8988T (cell line): ENCODE results near the gene HEATR9.

Source experiments
- DNase-seq: peaks from one replicate; pipeline ENCODE4 v3.0.0; 2011

Gene HEATR9

DNA sequence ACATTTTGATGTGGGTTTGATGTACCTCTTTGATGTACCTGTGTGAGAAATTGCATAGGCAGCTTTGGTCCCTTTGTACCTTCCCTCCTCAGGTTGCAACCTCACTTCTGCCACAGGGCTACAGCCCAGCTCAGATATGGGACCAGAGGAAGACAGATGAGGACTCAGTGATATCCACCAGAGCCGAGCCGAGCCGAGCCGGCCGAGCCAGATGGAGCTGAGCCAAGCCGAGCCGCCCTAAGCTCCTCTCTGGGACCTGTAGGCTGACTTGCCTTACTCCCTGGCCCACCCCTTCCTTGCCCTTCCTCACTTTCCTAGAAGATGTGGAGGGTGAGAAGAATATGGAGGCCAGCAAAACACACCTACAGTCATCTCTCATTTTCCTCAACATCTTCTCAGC lies 3.8 kb downstream of the HEATR9 start:
- no peak for DNase-seq

DNA sequence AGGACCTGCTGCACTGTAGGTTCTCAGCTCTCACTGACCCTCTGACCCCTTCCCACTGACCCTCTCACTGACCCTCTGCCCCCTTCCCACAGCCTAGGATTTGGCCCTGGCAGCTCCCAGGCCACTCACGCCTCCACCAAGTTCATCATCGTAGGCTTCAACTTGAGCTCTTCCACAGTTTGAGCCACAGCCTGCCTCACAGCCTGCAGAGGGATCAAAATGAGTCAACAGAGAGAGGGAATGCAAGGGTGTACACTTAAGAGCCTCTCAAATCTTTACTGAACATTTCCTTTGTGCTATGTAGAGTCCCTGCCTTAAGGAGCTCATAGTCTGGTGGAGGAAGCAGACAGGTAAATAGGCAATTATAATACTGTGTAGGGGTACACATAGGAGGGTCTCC lies 12.1 kb downstream of the HEATR9 start:
- no peak for DNase-seq

DNA sequence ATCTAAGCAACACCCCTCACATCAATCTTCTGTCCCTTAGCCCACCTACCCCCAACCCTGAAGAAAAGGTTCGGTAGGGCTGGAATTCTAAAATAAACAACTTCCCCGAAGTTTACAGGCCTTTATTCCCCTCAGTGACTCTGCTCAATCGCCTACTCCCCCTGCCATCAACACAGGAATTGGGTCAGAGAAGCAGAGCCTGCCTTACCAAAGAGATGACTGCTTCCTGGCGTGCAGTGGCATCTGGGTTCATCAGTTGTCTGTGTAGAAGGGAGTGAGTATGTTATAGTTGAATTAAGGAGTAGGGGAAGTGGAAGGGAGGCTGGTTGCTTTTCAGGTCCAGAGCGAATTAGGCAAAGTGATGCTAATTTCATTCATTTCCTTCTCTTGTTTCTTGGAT lies 12.7 kb downstream of the HEATR9 start:
- DNase-seq: no peak

DNA sequence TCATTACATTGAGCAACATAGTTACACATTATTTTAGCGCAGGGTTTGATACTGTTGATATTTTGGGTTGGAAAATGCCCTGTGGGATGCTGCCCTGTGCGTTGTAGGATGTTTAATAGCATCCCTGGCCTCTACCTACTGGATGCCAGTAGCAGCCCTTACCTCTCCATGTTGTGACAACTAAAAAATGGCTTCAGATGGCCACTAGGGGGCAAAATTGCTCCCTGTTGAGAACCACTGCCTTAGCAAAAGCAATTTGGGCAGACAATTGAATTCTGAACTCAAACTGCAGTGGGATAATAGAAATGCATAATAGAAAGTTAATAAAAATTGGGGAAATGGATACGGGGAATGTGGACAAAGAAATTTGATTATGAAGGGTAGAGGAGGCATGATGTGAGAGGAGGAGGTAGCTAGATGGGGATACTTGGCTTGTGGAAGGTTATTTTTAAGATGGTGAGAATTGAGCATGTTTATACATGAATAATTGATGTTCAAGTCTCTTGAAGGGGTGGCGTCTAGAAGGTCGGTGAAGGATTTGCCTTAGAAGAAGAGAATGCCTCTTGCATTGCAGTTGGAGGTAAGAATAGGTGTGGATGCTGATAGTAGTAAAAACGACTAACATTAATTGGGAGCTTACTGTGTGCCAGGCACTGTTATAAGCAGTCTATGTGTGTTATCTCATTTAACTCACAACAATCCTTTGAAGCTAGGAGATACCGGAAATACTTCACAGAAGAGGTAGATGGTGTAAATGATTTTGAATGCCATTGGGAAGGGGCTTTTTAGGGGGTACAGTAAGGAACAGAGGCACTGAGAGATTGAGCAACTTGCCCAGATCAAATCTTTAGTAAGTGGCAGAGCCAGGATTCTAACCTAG lies 19.0 kb downstream of the HEATR9 start:
- no peak for DNase-seq

DNA sequence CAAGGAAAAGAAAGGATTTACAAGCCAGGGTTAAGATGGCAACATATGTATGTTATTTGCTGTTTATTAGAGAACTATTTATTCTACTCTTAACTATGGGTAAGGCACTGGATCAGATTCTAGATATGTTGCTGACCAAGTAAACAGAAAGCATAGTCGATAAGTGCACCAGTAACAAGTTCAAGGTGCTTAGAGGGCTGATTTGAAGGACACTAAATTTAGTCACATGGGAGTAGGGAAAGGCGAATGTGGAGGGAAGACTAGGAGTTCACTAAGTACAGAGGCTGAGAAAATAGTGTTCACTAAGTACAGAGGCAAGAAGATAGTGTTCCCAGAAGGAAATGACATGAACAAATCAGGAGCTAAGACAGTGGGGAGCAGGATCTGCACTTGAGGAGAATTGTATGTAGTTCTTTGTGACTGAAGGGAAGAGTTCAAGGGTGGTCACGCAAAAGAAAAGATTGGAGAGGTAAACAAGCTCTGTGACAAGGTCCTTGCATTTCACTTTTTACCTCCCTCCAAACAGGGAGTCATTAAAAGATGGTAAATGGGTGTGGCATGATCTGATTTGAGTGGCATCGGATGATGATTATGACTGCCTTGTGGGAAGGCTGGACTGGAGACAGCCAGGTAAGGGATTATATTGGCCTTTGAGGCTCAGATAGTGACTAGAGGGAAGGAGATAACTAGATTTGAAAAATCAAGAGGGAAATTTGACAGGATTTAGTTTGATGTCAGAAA lies 20.9 kb downstream of the HEATR9 start:
- DNase-seq: no peak

DNA sequence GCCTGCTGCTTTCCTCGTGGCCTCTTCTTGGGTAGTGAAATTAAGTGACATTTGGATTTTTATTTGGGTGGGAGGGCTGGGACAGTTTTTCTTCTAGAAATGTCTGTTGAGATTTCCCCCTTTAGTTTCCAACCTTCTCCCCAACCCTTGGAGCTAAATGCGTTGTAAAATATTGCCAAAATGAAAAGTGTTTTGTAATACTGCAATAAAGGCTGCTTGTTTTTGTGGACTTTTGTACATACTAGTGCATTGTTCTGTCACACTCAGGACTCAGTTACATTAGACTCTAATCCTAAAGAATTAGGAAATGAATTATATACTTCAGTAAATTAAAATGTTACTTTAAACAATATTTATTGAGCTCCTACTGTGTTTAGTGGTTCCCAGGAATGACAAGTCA lies 21.7 kb downstream of the HEATR9 start:
- DNase-seq: no peak

DNA sequence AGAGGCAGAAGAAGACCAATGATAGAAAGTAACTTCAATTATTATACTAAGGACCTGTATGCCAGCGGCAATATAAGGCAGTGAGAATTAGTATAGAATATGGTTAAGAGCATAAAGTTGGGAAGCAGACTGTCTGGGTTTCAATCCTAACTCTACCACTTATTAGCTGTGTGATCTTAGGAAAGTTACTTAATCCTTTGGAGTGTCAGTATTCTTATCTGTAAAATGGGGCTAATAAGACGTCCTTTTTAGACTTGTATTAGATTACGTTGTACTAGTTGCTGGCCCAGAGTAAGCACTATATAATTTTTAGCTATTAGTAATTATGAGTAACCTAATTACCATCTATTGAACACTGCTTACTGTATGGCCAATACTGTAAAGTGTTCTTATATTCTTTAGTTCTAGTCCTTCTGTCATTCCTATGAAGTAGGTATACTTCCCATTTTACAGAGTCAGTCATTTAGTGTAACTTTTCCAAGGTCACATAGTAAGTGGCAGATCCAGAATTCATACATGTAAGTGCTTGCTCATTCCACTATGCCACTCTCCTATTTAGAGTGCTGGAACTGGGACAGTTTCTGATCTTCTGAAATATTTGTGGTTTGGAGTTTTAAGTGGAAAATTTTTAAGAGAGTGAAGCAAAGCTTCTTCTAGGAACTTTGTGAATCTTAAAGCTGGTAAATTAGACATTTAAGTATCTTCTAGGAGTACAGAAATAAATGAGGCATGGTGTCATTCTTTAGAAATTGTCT lies 22.5 kb downstream of the HEATR9 start:
- DNase-seq: no peak

DNA sequence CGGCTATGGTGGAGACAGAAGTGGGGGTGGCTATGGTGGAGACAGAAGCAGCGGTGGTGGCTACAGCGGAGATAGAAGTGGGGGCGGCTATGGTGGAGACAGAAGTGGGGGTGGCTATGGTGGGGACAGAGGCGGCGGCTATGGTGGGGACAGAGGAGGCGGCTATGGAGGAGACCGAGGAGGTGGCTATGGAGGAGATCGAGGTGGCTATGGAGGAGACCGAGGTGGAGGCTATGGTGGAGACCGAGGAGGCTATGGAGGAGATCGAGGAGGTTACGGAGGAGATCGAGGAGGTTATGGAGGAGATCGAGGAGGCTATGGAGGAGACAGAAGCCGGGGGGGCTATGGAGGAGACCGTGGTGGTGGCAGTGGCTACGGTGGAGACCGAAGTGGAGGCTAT lies 24.1 kb downstream of the HEATR9 start:
- no peak for DNase-seq

DNA sequence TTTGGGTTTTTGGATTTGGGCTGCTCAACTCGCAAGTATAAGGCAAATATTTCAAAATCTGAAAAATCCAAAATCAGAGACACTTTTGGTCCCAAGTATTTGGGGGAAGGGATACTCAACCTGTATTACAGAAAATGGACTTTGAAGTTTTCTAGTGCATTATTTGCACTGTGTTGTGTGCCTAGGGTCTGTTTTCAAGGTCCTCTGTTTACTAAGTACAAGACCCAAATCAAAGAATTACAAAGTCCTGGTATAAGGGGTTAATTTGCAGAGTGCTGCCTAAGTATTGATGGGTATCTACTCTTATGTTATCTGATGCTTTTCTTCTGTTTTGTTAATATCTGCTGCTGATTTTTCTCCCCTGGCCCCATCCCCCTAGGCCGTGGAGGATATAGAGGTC lies 25.0 kb downstream of the HEATR9 start:
- DNase-seq: no peak

DNA sequence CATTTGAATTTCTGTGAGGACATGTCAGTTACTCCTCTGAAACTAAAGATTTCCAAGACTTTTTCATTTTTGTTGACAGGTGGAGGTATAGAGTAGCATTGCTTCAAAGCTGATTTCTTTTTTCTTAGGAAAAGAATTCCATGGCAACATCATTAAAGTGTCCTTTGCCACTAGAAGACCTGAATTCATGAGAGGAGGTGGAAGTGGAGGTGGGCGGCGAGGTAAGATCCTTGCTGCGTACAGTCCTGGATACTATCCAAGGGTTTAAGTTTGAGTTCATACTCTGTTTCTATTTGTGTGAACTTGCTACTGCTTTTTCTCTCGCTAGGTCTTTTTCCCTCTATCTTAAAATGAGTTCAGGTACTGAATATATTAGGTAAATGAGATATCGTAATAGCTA lies 26.5 kb downstream of the HEATR9 start:
- no peak for DNase-seq

DNA sequence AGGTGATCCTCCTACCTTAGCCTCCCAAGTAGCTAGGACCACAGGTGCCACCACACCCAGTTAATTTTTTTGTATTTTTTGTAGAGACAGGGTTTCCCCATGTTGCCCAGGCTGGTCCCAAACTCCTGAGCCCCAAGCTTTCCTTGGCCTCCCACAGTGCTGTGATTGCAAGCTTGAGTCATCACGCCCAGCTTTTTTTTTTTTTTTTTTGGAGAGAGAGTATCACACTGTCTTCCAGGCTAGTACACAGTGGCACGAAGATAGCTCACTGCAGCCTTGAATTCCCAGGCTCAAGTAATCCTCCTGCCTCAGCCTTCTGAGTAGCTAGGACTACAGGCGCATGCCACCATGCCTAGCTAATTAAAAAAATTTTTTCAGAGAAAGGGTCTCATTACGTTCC lies 27.2 kb downstream of the HEATR9 start:
- DNase-seq: no peak

DNA sequence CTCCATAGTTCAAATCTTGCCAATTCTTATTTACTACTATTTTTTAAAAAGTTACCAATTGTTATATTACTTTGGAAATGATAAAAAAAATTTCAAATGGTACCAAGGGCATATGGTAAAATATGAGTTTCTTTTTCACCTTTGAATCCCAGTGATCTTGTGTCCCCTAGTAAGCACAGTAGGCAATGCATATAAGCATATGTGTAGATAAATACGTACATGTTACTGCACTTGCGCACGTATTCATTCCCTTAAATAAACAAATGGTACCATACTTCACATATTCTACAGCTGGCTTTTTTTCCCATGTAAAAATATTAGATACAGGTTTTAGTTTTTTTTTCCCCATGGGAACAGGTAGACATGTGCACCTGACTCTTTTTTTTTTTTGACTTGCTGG lies 27.6 kb downstream of the HEATR9 start:
- DNase-seq: no peak

DNA sequence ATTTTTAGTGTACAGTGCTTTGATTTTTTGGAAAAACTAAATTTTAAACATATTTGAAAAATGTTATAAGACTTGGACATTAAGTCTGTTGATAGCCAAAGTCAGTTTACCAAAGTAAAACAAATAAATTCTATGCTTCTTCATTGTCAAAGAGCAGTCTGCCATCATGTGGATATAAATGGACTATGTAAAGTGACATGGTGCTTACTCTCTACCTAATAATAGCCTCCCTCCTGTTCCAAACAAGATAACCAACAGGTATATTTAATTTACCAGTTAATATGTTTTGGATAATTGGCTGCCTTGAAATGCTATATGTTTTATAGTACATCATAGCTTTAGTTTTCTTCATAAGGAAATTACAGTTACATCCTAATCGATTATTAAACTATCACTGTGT lies 43.5 kb downstream of the HEATR9 start:
- DNase-seq: no peak

DNA sequence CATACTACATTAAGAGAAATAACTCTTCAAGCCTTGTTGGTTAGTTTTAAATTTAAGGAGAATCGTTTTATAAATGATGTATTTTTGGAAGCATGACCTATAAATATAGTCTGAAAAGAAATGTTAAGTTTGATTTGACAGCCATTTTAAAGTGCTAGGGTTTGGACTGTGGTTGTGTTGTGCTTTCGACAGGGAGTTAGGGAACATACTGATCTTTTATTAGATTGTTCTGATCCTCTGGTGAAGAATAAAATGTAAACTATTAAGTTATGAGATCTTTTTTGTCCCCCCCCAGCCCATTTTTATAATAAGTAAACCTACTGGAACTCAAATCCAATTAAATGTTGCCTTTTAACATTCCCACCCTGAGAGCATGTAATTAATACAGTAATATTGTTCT lies 47.4 kb downstream of the HEATR9 start:
- DNase-seq: no peak

DNA sequence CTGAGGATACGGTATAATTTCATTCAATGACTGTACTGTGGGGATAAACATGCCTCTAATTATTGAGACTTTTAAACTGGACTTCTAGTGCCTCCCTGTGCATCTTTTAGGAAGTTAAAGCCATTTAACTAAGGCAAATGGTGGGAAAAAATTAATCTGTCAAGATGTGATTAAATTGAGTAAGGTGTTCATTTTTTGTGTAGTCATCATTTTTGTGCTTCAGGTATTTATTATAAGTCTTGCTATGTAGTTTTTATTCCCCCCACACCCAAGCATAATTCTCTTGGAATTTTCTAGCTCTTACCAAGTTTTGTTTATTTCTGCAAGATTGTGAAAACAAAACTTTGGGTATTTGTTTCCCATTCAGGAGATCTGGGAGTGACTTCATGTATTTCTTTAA lies 49.2 kb downstream of the HEATR9 start:
- no peak for DNase-seq

DNA sequence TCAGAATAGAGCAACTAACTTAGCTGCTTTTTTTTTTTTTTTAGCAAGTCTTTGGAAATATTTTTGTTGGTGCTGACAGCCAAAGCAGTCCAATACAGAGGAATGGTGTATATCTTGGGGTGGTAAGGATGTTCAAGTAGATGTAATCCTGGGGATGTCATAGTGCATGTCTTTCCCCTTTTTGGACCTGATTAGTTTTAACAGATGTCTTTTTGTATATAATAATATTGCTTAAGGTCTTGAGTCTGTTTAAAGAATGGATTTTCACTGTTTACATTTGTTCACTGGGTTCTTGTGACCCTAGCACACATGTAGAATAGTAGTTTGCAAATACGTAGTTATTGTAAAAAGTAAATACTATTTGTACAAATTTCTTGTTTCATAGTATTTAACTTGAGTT lies 51.5 kb downstream of the HEATR9 start:
- no peak for DNase-seq

DNA sequence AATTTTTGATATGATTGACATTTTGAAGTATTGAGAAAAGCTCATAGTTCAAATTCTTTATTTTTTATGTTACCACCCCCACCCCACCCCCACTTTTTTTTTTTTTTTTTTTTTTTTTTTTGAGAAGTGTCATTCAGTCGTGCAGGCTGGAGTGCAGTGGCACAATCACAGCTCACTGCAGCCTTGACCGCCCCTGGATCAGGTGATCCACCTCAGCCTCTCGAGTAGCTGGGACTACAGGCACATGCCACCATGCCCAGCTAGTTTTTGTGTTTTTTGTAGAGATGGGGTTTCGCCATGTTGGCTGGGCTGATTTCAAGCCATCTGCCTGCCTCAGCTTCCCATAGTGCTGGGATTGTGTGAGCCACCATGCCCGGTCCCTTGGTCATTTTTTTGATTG lies 52.0 kb downstream of the HEATR9 start:
- no peak for DNase-seq

DNA sequence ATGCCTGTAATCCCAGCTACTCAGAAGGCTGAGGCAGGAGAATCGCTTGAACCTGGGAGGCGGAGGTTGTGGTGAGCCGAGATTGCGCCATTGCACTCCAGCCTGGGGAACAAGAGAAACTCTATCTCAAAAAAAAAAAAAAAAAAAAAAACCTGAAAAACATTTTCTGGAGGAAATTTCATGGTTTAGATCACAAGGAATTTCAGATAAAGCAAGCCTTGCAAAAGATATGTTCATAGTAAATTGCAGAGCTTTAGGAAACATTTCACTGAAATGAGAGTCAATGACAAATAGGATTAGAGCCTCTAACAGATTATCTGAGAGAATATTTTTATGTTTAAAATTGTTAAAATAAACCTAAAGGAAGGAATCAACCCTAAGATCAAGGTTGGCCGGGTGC lies 56.2 kb downstream of the HEATR9 start:
- DNase-seq: no peak

DNA sequence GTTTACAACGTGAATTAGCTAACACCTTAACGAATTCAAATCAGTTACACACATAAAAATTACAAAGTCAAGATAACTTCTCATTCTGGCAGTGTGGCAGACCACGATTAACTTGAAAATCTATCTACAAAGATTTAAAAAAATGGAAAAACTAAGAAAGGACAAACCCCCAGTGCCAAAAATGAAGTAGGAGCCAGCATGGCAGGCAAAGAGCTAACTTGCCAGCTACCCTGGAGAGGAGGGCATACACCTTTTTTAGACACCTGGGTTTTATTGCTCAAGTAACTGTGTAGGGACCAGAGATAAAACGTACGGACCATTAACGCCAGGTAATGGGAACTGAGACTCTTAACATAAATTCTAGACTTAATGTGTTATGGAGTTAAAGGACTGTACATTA lies 56.9 kb downstream of the HEATR9 start:
- no peak for DNase-seq

DNA sequence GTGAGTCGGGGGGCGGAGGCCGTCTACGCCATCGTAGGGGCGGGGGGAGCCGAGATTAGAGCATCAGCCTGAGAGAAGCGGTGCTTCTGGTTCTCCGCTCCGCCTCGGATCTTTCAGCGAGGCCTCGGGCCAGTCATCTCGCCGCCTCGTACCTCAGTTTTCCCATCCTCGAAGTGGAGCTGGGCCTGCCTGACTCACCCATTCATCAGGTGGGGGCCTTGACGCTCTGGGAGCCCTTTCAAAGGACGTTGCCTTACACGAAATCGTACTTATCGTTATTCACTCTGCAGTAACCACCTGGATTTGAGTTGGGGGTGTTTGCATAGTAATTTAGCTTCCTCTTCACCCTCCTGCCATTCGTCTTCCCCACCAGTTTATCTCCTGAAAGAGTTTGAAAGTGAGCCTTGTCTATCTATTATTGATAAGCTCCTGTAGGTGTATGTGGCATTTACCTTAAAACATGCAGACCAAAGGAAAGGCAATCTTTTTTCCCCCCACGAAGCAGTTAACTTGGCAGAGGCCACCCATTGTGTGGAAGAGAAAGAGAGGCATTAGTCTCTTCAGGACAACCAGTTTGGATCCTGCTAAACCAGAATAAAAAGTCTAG lies 58.7 kb downstream of the HEATR9 start:
- DNase-seq: no peak

DNA sequence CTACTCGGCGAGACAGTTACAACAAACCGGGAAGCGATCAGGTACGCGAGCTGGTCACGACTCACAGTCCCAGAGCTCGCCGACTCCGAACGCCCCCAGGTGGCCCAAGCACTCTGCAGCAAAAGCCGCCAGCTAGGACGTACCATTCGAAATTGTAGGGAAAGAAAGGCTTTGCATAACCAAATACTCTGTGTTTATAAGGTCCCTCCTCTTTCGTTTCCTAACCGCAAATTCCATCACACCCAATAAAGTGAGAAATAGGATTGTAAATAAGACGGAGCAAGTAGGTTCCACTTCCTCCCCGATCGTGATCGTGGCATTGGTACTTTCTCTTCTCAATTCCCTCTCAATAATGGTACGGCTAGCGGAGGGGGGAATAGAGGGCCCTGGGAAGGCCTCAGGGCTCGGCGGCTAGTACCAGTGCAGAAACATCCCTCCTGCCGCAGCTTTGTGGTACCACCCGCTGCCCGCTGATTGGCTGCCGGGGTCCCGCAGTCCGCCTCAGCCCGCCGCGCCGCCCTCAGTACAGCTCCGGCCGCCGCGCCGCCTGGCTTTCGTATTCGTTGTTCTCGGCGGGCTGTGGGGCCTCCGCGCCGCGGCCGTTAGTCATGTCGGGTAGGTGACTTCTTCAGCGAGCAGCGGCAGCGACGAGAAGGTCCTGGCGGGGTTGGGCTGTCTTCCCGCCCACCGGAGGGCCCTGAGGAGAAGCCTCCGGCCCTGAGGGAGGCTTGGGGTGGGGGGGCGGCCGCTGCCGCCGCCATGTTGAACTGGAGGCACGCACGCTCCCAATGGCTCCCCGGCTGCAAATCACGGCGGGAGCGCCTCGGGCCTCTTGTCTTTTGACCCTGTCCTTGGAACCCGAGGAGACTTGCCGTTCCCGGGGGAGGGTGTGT lies 59.5 kb downstream of the HEATR9 start, which contains the start of gene TAF15:
TSS of gene TAF15 (plus strand) at position 523 of the 893 bp plus-strand sequence. CDS start at position 609, 86 bp downstream.
- DNase-seq: peak; percentile 49
